Mammary epithelial cell (primary cell): ENCODE data around the gene SPARCL1.
"Not testable (repeated sequence)": the region's sequence is repeated elsewhere in the genome, so short reads cannot be mapped to it uniquely, and the experiment has no call there.

Experiments used
- CTCF ChIP-seq, 2 donors: IDR thresholded peaks in 1 of 2; conservative IDR thresholded peaks in 1 of 2; 2 replicates each; pipeline ENCODE4 v1.5.1; 2011 to 2012; ENCODE audit warnings: inconsistent platforms in 2 of 2, low read length in 2 of 2, mild to moderate bottlenecking in 2 of 2, control low read depth in 1 of 2, low read depth in 1 of 2; ENCODE audit not compliant: insufficient read depth in 1 of 2; ENCODE audit errors: extremely low read depth in 1 of 2
- EZH2 ChIP-seq: IDR thresholded peaks from 2 replicates; pipeline ENCODE4 v1.6.1; 2012; ENCODE audit warnings: low read length, inconsistent platforms, borderline replicate concordance

GRCh38 chr4:87488666-87489065 is 40.5 kb downstream of the SPARCL1 start:
- not testable (repeated sequence) for TF ChIP-seq CTCF (conservative IDR thresholded peaks at IDR 0.05 in 1 of 2, IDR thresholded peaks at IDR 0.05 in 1 of 2; ENCODE audit: extremely low read depth in 1 of 2, insufficient read depth in 1 of 2, low read depth in 1 of 2, low read length in 2 of 2); EZH2
